GM12873 (cell line): ENCODE measurements around the gene KCNMA1.

Experiments used
- CTCF ChIP-seq: IDR thresholded peaks from 2 replicates; pipeline ENCODE4 v1.5.1; 2012; ENCODE audit warnings: low read depth, mild to moderate bottlenecking, moderate library complexity, low read length, control low read depth; ENCODE audit not compliant: insufficient read depth; ENCODE audit errors: missing control alignments

KCNMA1 gene

GRCh38 chr10:77086081-77086480, 551.5 kb downstream of the KCNMA1 start:
- TF ChIP-seq CTCF, result no peak

DNA sequence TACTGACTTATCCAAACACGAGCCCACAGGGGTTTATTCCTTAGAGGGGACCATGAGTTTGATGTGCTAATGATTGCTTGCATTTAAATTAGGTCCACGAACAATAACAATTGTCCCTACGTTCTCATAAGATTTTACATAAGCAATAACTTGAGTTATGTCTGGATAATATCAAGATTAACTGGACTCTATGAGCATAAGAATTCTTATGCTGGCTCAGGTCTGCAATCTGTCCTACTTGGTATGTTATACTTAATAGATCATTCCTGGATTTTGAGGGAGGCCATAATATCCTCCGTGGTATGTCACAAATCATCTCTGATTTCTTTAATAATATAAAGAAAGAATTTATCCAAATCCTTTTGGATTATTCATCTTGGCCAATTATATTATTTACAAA, 552.3 kb downstream of the KCNMA1 start:
- TF ChIP-seq CTCF, result no peak

DNA sequence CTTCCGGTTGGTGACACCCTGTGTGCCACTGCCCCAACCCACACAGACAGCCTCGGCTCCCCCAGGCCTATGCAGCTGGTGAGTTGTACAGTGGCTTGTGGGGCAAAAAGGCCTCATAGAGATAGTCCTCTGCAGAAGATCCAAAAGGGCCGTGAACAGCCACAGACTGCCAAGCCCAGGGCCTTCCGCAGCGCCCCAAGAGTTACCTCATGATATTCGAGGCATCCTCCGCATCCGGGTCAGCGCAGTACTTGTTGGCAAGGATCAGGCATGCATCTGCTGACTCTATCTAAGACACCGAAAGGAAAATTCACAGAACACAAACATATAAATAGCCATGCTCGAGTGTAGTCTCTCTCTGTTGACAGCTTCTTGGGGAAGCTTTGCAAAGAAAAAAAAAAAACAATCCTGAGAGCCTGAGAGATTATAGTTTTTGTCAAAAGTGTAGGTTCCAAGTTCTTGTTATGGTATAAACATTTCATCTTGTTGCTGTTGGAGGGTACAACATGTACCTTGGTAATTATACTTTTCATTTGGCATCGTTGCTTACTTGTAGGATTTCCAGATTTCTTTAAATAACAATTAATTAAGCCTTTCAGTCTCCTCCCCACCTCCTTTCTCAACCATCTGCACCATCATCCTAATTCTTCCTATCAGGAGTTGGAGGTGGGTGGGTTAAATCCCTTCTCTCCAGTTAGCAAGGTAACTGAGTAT, 553.0 kb downstream of the KCNMA1 start:
- TF ChIP-seq CTCF, result no peak

GRCh38 chr10:77082601-77083252, 554.9 kb downstream of the KCNMA1 start:
- TF ChIP-seq CTCF, result peak; percentile 32

DNA sequence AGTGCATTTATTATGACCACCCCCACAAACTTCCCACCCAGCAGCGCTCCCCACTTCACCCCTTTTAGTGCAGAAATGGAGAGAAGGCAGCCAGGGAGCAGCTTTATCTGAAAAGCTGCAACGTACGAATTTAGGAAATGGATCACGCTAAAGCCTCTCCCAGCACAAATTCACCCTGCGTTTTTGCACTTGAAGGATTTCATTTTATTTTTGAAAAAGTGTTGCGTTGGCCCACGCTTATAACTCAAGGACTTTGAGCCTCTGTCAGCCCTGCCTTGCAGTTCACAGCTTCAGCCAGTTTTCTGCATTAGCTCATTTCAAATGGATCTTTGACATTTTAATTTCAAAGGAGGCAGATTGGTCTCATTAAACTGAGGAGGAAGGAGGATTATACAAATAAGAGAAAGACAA, 556.1 kb downstream of the KCNMA1 start:
- no peak for TF ChIP-seq CTCF

- no peak for TF ChIP-seq CTCF
These were observed 557.1 kb downstream of the KCNMA1 start for GRCh38 chr10:77080361-77081027.

GRCh38 chr10:77079592-77080300, 557.9 kb downstream of the KCNMA1 start:
- no peak for TF ChIP-seq CTCF
